ENCODE results near the gene CHD2.

DNA sequence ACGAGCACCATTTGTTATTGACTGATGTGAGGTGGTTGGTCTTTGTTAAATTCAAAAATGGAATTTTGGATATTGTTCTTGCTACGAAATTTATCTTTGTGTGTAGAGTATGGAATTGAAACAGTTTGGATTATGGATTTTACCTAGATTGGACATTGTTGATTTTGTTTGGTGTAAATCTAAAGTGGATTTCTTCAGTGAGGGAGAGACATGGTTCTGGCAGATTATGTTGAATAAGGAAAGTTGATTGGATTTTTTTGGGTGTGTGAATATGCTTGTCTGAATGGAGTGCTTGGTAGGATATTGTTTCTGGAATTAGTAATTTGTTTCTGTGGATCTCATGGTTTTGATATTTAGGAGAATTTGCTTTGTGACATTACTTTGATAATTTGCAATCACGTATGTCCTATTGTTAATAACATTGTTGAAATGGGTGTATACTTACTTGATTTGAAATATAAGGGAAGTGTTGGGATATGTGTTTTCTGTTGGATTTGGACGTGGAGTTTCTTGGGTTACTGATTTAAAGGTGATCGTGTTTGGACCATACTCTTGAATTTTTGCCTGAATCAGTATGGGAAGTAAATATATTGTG, 1.0 kb upstream of the CHD2 start:
- TF ChIP-seq ARNTL (CRISPR knock-in tag; IDR thresholded peaks at IDR 0.05; ENCODE audit: borderline replicate concordance, low read depth) (no peak), PPARA (CRISPR knock-in tag; IDR thresholded peaks at IDR 0.05; ENCODE audit: borderline replicate concordance) (no peak), BACH2 (CRISPR knock-in tag; IDR thresholded peaks at IDR 0.05; ENCODE audit: borderline replicate concordance) (no peak), ZC3H10 (CRISPR knock-in tag; IDR thresholded peaks at IDR 0.05) (no peak), ZNF565 (CRISPR knock-in tag; conservative IDR thresholded peaks at IDR 0.05; ENCODE audit: low read depth) (no peak), RARB (CRISPR knock-in tag; IDR thresholded peaks at IDR 0.05) (no peak), TOX (CRISPR knock-in tag; IDR thresholded peaks at IDR 0.05; ENCODE audit: borderline replicate concordance) (no peak), TCF4 (CRISPR knock-in tag; IDR thresholded peaks at IDR 0.05; ENCODE audit: borderline replicate concordance) (no peak), SNAI2 (CRISPR knock-in tag; IDR thresholded peaks at IDR 0.05) (no peak), OSR1 (CRISPR knock-in tag; IDR thresholded peaks at IDR 0.05) (no peak)
- TF ChIP-seq, protein P1, sequence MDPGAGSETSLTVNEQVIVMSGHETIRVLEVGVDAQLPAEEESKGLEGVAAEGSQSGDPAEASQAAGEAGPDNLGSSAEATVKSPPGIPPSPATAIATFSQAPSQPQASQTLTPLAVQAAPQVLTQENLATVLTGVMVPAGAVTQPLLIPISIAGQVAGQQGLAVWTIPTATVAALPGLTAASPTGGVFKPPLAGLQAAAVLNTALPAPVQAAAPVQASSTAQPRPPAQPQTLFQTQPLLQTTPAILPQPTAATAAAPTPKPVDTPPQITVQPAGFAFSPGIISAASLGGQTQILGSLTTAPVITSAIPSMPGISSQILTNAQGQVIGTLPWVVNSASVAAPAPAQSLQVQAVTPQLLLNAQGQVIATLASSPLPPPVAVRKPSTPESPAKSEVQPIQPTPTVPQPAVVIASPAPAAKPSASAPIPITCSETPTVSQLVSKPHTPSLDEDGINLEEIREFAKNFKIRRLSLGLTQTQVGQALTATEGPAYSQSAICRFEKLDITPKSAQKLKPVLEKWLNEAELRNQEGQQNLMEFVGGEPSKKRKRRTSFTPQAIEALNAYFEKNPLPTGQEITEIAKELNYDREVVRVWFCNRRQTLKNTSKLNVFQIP (CRISPR knock-in tag; IDR thresholded peaks at IDR 0.05; ENCODE audit: borderline replicate concordance, low read depth) = no peak
- TF ChIP-seq, protein P2, sequence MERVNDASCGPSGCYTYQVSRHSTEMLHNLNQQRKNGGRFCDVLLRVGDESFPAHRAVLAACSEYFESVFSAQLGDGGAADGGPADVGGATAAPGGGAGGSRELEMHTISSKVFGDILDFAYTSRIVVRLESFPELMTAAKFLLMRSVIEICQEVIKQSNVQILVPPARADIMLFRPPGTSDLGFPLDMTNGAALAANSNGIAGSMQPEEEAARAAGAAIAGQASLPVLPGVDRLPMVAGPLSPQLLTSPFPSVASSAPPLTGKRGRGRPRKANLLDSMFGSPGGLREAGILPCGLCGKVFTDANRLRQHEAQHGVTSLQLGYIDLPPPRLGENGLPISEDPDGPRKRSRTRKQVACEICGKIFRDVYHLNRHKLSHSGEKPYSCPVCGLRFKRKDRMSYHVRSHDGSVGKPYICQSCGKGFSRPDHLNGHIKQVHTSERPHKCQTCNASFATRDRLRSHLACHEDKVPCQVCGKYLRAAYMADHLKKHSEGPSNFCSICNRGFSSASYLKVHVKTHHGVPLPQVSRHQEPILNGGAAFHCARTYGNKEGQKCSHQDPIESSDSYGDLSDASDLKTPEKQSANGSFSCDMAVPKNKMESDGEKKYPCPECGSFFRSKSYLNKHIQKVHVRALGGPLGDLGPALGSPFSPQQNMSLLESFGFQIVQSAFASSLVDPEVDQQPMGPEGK (CRISPR knock-in tag; IDR thresholded peaks at IDR 0.05; ENCODE audit: borderline replicate concordance) = no peak
- TF ChIP-seq, protein P3, sequence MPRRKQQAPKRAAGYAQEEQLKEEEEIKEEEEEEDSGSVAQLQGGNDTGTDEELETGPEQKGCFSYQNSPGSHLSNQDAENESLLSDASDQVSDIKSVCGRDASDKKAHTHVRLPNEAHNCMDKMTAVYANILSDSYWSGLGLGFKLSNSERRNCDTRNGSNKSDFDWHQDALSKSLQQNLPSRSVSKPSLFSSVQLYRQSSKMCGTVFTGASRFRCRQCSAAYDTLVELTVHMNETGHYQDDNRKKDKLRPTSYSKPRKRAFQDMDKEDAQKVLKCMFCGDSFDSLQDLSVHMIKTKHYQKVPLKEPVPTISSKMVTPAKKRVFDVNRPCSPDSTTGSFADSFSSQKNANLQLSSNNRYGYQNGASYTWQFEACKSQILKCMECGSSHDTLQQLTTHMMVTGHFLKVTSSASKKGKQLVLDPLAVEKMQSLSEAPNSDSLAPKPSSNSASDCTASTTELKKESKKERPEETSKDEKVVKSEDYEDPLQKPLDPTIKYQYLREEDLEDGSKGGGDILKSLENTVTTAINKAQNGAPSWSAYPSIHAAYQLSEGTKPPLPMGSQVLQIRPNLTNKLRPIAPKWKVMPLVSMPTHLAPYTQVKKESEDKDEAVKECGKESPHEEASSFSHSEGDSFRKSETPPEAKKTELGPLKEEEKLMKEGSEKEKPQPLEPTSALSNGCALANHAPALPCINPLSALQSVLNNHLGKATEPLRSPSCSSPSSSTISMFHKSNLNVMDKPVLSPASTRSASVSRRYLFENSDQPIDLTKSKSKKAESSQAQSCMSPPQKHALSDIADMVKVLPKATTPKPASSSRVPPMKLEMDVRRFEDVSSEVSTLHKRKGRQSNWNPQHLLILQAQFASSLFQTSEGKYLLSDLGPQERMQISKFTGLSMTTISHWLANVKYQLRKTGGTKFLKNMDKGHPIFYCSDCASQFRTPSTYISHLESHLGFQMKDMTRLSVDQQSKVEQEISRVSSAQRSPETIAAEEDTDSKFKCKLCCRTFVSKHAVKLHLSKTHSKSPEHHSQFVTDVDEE (CRISPR knock-in tag; IDR thresholded peaks at IDR 0.05) = no peak
